ENCODE data around the gene ZNF576. TPM values are rescaled to one million over a fixed set of nuclear protein-coding genes. Genes with fewer than 3 reads are reported as not detected.
A peak's percentile ranks its signal among the peaks of the same experiment; 100 is the strongest.

ZNF576 gene
- total and polyA plus RNA-seq, 2 of the 13 experiments (the other 11 are each of a cell fraction or from before 2014, with no cell fraction given): 7.2 to 9.6 TPM

DNA sequence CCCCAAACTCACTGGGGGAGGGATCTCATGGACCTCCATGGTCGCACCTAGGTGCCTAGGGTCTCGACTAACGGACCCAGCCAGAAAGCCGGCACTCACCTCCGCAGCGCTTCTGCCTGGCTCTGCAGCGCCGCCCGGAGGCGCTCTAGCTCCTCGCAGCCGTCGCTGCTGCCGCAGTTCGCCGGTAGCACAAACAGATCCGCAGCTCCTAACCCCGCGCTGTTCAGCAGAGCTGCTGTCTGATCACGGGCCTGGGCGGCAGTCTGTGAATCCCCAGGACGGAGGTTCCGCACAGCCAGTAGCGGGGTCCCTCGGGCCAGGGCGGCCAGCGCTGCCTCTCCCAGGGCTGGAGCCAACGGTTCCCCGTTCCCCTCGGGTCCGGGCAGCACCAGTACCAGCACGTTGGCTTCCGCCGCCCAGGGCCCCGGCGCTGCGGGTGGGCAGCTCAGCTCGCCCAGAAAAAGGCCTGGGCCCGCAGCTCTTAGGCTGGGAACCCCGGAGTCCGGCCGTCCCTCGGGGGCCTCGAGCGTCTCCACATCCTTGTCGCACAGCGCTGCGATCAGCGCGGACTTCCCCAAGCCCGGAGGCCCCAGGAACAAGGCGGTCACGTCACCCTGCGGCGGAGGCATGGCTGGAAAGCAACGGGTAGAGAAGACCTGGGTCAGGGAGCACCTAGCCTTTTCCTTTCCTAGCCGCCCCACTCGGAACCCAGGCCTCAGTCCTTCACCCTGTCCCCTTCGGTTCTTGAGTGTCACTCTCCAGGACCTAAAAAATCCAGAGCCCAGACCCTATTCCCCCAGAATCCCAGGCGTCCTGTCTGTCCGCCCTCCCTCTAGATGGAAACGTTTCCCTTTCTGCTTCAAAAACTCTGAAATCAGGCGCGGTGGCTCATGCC, 1.4 kb upstream of the ZNF576 start (continued):
- TF ChIP-seq, protein P1, sequence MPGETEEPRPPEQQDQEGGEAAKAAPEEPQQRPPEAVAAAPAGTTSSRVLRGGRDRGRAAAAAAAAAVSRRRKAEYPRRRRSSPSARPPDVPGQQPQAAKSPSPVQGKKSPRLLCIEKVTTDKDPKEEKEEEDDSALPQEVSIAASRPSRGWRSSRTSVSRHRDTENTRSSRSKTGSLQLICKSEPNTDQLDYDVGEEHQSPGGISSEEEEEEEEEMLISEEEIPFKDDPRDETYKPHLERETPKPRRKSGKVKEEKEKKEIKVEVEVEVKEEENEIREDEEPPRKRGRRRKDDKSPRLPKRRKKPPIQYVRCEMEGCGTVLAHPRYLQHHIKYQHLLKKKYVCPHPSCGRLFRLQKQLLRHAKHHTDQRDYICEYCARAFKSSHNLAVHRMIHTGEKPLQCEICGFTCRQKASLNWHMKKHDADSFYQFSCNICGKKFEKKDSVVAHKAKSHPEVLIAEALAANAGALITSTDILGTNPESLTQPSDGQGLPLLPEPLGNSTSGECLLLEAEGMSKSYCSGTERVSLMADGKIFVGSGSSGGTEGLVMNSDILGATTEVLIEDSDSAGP (CRISPR knock-in tag; IDR thresholded peaks at IDR 0.05; ENCODE audit: borderline replicate concordance): 0 out of 2 replicates have a peak, but pooled peaks have one; percentile 54
- TF ChIP-seq TEAD3 (CRISPR knock-in tag; optimal IDR thresholded peaks at IDR 0.05; ENCODE audit: borderline replicate concordance) (no peak), ZNF724P (CRISPR knock-in tag; IDR thresholded peaks at IDR 0.05; ENCODE audit: borderline replicate concordance) (no peak), ZNF121 (CRISPR knock-in tag; IDR thresholded peaks at IDR 0.05) (peak; percentile 91), ZNF343 (CRISPR knock-in tag; IDR thresholded peaks at IDR 0.05) (peak; percentile 65; the same call in 1 of the 2 replicates), HDAC1 (CRISPR knock-in tag; IDR thresholded peaks at IDR 0.05) (no peak; the same call in 1 of the 2 replicates), ZNF75D (CRISPR knock-in tag; IDR thresholded peaks at IDR 0.05; ENCODE audit: borderline replicate concordance) (no peak), NCOR1 (IDR thresholded peaks at IDR 0.05; ENCODE audit: borderline replicate concordance, low read length) (no peak), ZNF781 (CRISPR knock-in tag; IDR thresholded peaks at IDR 0.05; ENCODE audit: borderline replicate concordance, not compliant biosample characterization) (peak; percentile 39), PCBP1 (IDR thresholded peaks at IDR 0.05; ENCODE audit: borderline replicate concordance, low read depth, low read length) (no peak), MXI1 (IDR thresholded peaks at IDR 0.05; ENCODE audit: borderline replicate concordance, low read depth, low read length) (no peak), GLI4 (CRISPR knock-in tag; IDR thresholded peaks at IDR 0.05; ENCODE audit: borderline replicate concordance) (peak; percentile 85; the same call in 1 of the 2 replicates), PHF5A (CRISPR knock-in tag; IDR thresholded peaks at IDR 0.05; ENCODE audit: low read depth, unreplicated experiment) (no peak), TCF12 (IDR thresholded peaks at IDR 0.05) (no peak), TCF12 (CRISPR knock-in tag; IDR thresholded peaks at IDR 0.05) (no peak), MLLT10 (CRISPR knock-in tag; IDR thresholded peaks at IDR 0.05) (no peak), ZSCAN25 (CRISPR knock-in tag; IDR thresholded peaks at IDR 0.05) (no peak), ZNF557 (CRISPR knock-in tag; IDR thresholded peaks at IDR 0.05) (no peak), HMG20B (CRISPR knock-in tag; conservative IDR thresholded peaks at IDR 0.05) (no peak), RBM22 (optimal IDR thresholded peaks at IDR 0.05; ENCODE audit: low read length) (no peak), SSRP1 (CRISPR knock-in tag; IDR thresholded peaks at IDR 0.05) (no peak), SALL1 (CRISPR knock-in tag; IDR thresholded peaks at IDR 0.05) (peak; percentile 60), RNF2 (conservative IDR thresholded peaks at IDR 0.05; ENCODE audit: low read depth) (no peak), TOPORS (CRISPR knock-in tag; IDR thresholded peaks at IDR 0.05) (no peak)
- TF ChIP-seq, protein P2, sequence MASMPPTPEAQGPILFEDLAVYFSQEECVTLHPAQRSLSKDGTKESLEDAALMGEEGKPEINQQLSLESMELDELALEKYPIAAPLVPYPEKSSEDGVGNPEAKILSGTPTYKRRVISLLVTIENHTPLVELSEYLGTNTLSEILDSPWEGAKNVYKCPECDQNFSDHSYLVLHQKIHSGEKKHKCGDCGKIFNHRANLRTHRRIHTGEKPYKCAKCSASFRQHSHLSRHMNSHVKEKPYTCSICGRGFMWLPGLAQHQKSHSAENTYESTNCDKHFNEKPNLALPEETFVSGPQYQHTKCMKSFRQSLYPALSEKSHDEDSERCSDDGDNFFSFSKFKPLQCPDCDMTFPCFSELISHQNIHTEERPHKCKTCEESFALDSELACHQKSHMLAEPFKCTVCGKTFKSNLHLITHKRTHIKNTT (CRISPR knock-in tag; IDR thresholded peaks at IDR 0.05): no peak
- TF ChIP-seq, protein P3, sequence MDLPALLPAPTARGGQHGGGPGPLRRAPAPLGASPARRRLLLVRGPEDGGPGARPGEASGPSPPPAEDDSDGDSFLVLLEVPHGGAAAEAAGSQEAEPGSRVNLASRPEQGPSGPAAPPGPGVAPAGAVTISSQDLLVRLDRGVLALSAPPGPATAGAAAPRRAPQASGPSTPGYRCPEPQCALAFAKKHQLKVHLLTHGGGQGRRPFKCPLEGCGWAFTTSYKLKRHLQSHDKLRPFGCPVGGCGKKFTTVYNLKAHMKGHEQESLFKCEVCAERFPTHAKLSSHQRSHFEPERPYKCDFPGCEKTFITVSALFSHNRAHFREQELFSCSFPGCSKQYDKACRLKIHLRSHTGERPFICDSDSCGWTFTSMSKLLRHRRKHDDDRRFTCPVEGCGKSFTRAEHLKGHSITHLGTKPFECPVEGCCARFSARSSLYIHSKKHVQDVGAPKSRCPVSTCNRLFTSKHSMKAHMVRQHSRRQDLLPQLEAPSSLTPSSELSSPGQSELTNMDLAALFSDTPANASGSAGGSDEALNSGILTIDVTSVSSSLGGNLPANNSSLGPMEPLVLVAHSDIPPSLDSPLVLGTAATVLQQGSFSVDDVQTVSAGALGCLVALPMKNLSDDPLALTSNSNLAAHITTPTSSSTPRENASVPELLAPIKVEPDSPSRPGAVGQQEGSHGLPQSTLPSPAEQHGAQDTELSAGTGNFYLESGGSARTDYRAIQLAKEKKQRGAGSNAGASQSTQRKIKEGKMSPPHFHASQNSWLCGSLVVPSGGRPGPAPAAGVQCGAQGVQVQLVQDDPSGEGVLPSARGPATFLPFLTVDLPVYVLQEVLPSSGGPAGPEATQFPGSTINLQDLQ (CRISPR knock-in tag; IDR thresholded peaks at IDR 0.05): no peak
